CD4-positive, alpha-beta T cell treated with Interferon gamma for 1 hour (primary cell): ENCODE measurements around the gene ZDHHC11.

Experiments
- DNase-seq: peaks from one replicate; pipeline ENCODE4 v3.0.0-alpha.2; 2020

ZDHHC11 gene

DNA sequence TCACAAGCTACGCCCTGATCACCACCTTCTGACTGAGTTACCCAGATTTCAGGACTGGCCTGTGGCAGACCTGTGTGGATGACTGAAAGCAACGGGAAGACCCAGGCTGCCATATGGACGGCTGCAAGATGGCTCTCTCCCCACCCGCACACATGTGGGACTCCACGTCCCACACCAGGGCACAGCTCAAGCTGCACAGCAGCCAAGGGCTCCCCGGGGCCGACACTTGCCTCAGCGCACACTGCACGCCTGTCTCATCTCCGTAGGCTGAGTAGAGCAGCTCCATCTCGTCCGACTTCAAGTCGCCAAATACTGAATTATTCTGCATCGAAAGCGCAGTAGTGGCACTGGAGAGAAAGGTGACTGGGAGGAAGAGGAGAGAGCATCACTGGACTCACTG, 27.3 kb upstream of the ZDHHC11 start:
- DNase-seq = no peak

DNA sequence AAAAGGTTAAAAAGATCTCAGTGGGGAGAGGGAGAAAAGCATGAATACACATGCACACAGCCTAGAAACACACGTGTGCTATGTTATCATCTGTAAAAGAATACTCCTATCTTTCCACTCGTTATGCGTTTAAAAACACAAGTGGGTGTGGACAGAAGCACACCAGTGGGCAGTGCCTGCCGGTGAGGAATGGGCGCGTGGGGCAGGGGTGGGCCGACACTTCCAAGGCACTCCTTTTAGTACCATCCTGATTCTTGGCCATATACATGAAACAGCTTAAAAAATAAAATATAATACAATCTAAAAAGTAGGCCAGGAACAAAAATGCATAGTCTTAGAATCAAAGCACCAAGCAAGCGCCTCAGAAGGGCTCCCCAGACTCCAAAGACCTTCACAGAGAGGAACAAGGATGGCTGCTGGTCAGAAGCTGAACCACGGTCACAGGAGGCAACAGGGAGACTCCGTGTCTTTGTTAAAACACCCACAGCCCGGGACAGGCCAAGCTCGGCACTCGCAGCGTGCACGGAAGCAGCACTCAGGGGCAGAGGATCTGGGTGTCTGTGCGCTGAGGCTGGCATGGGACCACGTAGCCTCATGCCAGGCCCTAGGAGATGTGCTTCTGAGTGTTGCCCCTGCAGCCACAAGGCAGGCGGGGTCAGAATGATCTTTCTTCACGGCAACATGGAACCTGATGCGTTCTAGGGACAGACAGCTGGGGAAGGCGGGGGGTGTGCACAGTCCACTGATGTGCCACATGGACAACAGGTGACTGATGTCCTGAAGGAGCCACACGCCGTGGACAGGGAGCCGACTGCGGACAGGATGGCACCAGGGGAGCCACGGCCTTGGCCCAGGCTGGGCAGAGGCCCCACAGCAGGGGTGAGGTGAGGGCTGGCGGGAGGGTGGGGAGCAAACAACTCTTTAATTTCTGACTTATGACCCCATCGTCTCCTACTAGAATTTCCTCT, 25.9 kb upstream of the ZDHHC11 start:
- no peak for DNase-seq

DNA sequence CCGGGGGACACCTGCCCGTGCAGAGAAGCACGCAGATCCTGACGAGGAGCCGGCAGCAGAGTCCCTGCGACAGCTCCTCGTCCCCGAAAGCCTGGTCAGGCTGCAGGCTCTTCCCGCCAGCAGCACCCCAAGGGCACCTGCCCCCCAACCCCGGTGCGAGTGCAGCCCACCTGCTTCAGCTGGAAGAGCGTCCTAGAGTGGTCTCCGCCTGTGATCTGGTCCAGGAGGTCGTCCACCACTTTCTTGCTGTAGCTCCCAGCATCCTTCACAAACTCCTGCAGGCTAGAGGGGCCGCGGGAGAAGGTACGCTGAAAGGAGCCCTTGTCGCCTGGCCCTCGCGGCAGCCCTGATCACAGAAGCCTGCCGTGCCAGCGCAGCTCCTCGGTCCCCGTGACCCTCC, 25.1 kb upstream of the ZDHHC11 start:
- DNase-seq = no peak

DNA sequence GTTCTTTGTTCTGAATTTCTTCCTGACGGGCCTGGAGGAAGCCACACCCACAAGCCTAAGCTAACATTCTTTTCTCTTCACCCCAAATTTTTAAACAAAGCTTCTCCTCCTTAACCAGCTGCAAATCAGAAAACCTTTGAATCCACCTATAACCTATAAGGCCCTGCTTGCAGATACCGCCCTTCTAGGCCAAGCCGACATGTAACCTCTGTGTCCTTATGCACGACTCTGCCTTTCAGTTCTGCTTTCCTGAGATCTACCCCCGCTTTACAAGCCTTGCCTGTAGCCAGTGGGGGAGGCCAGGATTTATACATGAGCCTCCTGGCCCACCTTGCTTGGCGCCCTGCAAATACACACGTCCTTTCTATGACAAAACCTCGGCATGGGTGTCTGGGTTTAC, 22.5 kb upstream of the ZDHHC11 start:
- DNase-seq = no peak

DNA sequence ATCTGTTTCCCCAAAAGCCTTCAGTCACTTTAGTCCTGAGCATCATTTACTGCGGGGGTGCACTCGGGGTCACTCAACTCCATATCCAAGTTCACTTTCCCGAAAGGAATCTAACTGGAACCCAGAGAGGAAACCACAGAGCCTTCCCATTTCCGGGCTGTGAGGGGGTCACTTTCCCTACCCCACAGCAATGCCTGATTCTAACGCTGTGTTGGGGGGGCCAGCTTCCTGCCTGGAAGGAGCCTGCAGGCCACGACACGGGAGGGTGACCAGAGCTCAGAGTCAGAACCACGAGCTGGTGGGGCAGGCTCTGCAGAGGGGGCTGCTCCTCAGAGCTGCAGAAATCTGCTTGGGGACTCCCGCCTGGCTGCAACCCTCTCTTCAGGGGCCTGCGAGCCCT, 21.5 kb upstream of the ZDHHC11 start:
- DNase-seq = no peak

DNA sequence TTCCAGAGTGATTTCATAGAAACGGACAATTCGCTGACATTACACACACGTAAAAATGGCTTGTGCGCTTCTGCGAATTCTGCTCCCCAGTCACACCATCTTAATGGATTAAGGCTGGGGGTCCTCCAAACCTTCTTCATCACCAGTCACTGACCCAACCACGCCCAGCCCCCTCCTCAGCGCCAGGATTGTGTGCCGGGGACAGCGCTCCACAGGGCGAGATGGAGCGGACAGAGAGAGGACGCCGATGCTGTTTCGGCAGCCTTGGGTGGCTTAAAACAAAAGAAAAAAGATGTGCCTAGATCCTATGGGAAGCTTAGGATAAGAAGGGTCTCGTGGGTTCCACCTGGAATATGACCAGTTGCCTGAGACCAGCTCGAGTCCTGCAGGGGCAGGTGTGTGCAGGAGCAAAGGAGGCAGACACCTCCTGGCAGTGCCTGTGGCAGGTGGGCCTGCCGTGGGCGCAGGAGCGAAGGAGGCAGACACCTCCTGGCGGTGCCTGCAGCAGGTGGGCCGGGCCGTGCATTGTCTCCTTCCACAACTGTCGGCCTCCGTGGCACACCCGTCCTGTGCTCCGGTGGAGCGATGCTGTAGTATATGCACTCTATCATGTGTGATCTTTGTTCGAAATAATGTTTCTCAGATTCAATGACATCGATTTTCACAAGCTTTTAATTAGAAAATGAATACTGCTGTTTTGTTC, 21.0 kb upstream of the ZDHHC11 start:
- no peak for DNase-seq

DNA sequence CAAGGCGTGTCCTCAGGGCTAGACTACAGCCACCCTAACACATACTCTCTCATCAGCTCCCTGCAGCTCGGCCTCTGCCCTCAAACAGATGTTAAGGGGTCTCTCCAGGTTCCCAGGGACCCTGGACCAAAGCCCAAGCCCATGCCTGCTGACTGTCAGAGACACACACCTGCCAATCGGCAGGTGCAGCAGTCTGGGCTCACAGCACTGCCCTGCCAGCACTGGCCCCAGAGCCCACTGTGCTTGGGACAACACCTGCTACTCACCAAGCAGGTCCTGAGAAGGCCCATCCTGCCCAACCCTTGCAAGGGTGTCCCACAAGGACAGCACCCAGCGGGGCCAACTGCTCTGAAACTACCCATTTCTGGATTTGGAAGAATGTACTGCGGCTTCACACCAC, 20.2 kb upstream of the ZDHHC11 start:
- DNase-seq = no peak

DNA sequence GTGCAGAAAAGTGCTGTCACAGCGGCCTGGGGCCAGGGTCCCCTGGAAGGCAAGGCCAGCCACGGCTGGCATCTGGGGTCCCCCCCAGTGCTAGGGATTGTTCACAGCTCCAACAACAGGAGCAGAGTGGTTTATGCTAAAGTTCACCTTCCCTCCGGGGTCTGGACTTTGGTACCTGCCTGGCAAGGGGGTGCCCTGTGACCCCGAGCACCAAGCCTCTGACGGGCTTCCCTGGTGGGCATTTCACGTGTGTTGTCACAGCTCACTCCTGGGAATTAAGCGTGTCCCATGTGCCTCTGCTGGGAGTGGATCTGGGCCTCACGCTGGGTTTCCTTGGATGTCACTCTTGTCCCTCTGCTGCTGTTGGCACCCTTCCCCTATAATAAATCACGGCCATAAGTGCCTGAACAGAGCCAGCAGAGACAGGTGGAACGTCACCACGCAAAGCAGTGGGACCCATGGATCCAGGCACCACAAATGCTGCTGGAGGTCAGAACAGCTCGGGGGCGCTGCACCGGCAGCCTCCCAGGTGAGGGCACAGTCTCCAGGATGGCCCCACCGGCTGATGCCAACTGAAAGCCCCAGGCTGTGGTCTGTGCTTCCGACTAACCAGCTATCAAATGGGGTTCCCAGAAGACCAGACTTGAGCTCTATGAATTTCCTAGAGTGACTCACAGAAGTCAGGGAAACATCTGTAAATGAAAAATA, 17.8 kb upstream of the ZDHHC11 start:
- DNase-seq = no peak

DNA sequence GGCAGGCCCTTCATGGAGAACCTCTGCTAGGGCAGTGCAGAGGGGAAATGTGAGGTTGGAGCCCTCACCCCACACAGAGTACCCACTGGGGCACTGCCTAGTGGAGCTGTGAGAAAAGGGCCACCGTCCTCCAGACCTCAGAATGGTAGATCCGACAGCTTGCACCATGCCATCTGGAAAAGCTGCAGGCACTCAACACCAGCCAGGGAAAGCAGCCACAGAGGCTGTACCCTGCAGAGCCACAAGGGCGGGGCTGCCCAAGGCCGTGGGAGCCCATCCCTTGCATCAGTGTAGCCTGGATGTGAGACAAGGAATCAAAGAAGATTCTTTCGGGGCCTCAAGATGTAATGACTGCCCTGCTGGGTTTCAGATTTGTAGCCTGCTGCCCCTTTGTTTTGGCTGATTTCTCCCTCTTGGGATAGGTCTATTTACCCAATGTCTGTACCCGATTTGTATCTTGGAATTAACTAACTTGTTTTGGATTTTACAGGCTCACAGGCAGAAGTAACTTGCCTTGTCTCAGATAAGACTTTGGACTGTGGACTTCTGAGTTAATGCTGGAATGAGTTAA, 16.6 kb upstream of the ZDHHC11 start:
- DNase-seq = no peak

DNA sequence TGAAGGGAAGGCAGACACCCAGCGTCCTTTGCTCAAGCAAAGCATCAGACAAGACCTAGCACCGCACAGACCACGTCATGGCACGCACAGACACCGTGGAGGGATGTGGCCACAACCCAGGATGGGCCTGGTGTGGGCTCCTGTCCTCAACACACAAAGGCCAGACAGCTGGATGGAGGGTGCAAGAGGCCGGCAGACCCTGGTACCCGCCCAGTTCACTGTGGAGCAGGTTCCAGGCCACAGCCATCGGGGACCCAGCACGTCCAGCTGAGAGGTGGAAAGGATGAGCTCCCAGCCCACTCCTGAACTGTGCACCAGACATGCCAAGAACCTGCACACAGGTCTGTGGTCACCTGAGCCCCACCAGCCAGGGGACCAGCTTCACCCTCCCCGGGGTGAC, 15.0 kb upstream of the ZDHHC11 start:
- DNase-seq = no peak

DNA sequence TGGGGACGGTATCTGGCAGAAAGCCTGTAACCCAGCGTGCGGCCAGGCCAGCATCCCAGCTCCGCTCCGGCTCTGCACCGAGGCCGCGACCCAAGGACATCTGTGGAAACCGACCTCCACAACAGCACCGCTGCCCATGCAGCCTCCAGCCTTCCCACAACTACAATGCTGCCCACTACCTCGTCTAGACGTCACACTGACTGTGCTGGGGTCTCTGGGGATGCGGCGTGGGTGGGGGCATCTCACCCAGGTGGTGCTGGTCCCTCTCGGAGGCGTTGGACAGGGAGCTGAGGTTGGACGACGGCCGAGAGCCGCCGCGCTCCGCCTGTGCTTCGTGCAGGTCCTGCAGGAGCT, 14.4 kb upstream of the ZDHHC11 start:
- DNase-seq = no peak

DNA sequence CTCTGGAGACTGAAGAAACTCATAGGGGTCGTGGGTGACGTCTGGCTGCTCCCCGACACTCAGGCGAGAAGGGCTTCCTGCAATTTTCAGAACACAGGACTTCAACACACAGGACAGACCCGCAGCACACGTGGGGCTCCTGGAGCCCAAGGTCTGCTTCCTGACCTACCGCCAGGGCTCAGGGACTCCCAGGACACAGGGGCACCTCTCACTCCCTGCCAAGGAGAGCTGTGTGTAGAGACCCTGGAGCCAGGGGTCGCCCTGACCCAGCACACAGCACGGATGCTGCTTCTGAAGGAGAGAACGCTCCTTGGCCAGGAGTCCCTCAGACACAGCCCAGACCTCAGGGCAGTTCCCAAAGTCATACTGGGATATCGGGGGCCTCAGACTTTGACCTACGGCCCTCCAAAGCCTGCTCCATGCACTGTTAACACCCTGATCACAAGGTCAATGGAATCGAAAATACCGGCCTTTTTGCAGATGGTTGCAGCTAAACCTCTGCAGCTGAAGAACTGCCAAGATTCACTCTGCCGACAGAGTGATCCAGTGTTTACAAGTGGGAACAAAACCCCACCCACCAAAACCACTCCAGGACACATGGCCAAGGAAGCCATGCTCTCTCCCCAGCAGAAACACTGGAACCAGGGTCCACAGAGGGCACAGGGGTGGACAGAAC, 13.8 kb upstream of the ZDHHC11 start:
- DNase-seq = no peak

DNA sequence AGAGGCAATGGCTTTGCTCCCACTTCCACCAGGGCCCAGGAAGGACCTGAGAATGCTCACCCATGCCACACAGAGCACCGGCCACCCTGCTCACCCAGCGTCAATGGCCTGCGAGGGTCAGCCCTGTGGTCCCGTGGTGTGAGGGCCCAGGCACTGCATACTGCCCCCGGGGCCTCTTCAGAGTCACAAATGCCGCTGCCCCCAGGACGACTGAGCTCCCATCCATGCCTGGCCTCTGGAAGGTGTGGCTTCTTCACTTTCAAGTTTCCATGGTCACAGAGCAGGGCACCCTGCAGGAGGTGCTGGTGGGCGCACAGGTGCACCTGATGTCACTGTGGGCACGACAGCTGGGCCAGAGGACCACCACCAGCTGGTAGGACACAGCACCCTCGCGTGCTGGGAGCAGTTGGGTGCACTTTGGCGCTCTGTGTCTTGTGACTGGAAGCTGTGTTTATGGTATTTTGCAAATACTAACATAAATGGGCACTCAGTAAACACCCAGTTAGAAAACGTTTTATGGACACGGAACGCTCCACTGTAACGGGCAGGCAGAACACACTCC, 12.5 kb upstream of the ZDHHC11 start:
- DNase-seq = no peak

DNA sequence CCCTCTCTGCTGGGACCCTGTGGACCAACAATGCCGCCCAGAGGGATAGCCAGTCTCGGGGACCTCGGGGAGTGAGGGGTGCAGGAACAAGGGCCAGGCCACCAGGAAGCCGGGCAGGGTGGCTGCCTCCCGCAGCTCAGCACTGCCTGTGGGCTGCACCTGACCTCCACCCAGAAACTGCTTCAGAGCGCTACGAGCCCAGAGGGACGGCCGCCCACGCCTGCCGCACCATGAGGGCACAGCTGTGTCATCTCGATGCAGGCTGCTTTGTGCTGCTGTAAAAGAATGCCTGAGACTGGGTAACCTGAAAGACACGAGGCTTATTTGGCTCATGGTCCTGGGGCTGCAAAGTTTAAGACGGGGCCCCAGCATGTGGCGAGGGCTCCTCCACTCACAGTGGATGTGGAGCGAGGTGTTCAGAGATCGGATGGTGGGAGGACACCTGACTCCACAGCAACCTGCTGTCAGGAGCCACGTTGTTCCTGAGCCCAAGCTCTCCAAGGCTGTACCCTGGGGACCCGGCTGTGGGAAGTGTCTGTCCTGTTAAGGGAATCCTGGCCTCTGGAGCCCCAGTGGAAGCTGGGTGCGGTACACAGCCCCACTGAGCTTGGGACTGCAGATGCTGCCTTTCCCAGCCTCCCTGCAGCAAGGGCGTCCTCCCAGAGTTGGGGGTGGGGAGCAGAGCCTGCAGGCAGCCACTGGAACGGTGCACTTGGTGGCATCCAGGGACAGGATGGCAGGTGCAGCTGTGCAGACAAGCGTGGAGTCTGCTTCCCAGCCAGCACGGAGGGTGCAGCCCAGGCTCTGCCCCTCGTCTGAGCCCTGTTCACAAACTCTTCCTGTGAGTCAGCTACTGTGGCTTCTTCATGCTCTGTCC, 11.8 kb upstream of the ZDHHC11 start:
- no peak for DNase-seq

DNA sequence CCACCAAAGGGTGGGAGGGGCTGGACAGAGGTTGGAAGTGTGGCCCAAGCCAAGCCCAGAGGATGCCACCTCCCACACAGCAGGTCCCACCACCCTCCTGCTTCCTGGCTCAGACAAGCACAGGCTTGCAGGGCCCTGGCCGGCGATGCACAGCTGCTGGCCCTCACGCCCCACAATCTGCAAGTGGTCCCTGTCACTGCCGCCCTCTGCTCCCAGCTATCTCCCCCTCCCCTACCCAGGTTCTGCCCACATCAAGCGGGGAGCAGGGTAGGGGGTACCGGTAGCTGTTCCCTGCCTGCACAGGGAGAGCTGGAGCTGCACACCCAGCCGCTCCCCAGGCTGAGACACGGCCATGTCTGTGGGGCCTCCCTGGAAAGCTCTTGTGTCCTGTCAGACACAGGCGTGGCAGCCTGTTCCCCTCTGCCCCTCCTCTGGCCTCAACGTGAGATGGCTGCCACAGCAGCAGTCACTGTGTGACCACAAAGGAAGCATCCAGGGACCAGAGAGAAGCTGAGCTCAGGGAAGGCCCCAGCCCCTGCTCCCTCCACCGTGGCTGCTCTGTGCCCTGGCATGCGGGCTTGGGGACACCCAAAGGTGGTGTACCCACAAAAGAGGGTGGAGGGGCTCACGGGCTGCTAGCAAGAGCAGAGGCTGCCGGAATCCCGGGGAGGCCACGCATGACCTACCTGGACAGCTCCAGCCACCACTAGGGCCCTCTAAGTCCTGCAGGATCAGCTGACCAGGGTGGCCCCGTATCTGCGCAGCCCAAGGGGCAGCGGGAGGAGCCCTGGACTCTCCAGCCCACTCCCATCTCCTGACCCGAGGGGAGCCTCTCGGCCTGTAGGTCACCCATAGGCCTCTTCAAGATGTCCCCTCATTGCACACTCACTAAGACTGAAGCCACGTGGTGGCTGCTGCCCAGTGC, 10.9 kb upstream of the ZDHHC11 start:
- DNase-seq = no peak

DNA sequence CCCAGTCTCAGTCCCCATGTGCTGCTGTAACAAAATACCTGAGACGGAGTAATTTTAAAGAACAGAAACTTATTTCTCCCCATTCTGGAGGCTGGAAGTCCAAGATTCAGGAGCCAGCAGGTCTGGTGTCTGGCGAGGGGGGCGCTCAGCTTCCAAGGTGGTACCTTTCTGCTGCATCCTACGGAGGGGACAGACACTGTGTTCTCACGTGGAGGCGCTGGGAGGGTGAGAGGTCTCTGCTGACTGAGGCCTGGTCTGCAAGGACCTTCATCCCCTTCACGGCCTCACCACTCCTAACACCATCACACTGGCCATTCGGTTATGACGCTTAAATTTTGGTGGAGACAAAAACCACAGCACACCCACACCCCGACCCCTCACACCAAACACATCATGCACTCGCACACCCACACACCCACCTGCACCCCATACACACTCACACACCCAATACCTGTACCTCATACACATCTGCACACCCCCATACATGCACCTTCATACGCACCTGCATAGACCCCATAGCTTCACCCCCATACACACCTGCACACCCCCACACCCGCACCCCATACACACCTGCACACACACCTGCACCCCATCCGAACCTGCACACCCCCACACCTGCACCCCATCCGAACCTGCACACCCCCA, 9.8 kb upstream of the ZDHHC11 start:
- no peak for DNase-seq

DNA sequence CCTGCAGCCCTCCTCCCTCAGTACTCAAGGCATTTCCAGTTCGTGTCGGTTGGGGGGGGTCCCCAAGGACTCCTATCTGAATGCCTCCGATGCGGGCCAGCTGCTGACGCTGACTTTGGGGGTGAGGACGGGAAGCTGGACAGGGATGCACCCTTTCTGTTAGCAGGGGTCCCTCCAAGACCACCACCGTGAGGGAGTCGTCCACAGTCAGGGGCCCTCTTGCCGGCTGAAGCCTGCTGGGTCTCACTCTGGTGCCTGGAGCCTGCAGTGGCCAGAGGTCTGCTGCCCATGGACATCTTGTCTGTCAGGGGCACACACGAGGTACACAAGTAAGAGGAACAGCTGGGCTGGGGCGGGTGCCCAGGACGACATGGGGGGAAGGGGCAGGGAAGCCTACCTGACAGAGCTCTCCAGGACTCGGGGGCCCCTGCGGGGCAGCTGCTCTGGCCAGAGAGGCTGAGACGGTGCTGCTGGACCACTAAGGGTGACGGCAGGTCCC, 9.1 kb upstream of the ZDHHC11 start:
- DNase-seq = no peak

DNA sequence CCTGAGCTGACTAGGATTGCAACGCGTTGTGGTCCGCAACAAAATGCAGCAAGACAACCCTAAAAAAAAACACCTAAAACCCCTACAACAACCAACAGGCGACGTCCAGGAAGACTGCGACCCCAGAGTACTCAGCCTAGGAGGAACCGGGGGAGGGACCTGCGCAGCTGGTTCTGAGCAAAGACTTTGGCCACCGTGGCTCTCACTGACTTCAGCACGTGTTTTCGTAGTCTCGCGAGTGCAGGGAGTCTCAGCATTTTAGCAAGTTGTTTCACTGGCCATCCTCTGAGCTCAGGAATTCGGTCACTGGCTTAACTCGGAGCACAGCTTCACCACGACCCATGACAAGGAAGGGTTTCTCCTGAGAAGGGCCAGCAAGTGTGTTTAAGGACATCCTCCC, 8.6 kb upstream of the ZDHHC11 start:
- no peak for DNase-seq

DNA sequence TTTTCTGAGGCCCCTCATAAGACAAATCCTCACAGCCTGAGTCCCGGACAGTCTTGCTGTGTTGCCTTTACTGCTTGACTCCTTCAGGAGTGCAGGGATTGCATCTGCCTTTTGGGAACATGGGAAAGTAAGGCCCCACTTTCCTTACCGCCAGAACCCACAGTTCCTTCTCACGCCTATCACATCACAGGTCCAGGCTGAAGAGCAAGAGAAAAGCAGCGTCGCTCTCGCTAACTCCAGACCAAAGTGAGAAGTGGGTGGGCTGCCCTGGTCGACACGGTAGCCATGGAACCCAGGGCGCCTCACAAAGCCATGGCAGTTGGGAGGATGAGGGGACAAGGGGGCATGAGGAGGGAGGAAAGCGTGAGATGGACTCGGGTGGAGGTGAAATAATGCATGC, 7.9 kb upstream of the ZDHHC11 start:
- no peak for DNase-seq
